Measurements from ENCODE around the gene PABPC3.

Gene PABPC3

GRCh38 chr13:25111585-25111956, 15.6 kb downstream of the PABPC3 start:
- TF ChIP-seq CTCF (IDR thresholded peaks at IDR 0.05; ENCODE audit: low read depth, low read length): no peak
- no peak for DNase-seq (ENCODE audit: extremely low read depth, low read depth)

- DNase-seq (ENCODE audit: extremely low read depth, low read depth): no peak
- no peak for TF ChIP-seq CTCF (IDR thresholded peaks at IDR 0.05; ENCODE audit: low read depth, low read length)
These were observed 16.8 kb downstream of the PABPC3 start for GRCh38 chr13:25112695-25113255.

DNA sequence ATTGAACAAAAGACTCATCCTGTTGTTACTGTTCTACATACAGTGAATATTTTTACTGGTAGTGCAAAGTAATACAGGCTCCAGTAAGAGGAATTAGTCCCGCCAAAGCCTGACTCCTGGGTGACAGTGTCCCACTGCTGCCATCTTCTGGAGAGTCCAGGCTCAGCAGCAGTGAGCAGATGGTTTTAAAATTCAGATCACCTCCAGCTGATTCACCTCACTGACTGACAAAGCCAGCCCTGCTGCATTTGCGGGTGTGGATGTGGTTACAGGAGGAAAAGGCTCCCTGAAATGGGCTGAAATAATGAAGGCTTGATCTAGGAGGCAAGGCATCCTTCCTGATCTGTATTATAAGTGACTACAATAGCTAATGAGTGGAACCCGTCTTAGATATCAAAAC, 18.3 kb downstream of the PABPC3 start:
- peak; percentile 94 for TF ChIP-seq CTCF (IDR thresholded peaks at IDR 0.05; ENCODE audit: low read depth, low read length)
- peak; percentile 34 for DNase-seq (ENCODE audit: extremely low read depth, low read depth)

- DNase-seq (ENCODE audit: extremely low read depth, low read depth): no peak
- TF ChIP-seq CTCF (IDR thresholded peaks at IDR 0.05; ENCODE audit: low read depth, low read length): no peak
These were observed 20.1 kb downstream of the PABPC3 start for GRCh38 chr13:25116044-25116443.

- DNase-seq (ENCODE audit: extremely low read depth, low read depth): no peak
- TF ChIP-seq CTCF (IDR thresholded peaks at IDR 0.05; ENCODE audit: low read depth, low read length): no peak
These were observed 21.4 kb downstream of the PABPC3 start for GRCh38 chr13:25117312-25117711.

- no peak for DNase-seq (ENCODE audit: extremely low read depth, low read depth)
- TF ChIP-seq CTCF (IDR thresholded peaks at IDR 0.05; ENCODE audit: low read depth, low read length): no peak
These were observed 22.5 kb downstream of the PABPC3 start for GRCh38 chr13:25118378-25118905.

- no peak for DNase-seq (ENCODE audit: extremely low read depth, low read depth)
- TF ChIP-seq CTCF (IDR thresholded peaks at IDR 0.05; ENCODE audit: low read depth, low read length): no peak
These were observed 35.0 kb downstream of the PABPC3 start for GRCh38 chr13:25130944-25131343.
